GM23248 (cell line): ENCODE measurements around the gene NEMP2. TPM values are rescaled to one million over a fixed set of nuclear protein-coding genes. Genes with fewer than 3 reads are reported as not detected.

Experiments
- DNase-seq: peaks from one replicate; pipeline ENCODE4 v3.0.0-alpha.2; 2015
- H2AFZ ChIP-seq: fragments of 200-600 bp; sonication (generic); 2 replicates; pipeline ENCODE4 v1.6.1; 2016; ENCODE audit warnings: antibody characterized with exemption
- H3F3A ChIP-seq: fragments of 200-600 bp; sonication (generic); 2 replicates; pipeline ENCODE4 v1.6.1; 2016; ENCODE audit warnings: mild to moderate bottlenecking, antibody characterized with exemption, mixed run types; ENCODE audit not compliant: insufficient read depth
- H3K27ac ChIP-seq: fragments of 200-600 bp; sonication (generic); 2 replicates; pipeline ENCODE4 v1.5.1; 2016; ENCODE audit warnings: mild to moderate bottlenecking
- H3K27me3 ChIP-seq: fragments of 200-600 bp; sonication (generic); replicated peaks from 2 replicates; pipeline ENCODE4 v1.6.1; 2016; ENCODE audit warnings: mild to moderate bottlenecking; ENCODE audit not compliant: insufficient read depth
- H3K36me3 ChIP-seq: fragments of 200-600 bp; sonication (generic); 2 replicates; pipeline ENCODE4 v1.6.1; 2016; ENCODE audit warnings: low read depth, mild to moderate bottlenecking
- H3K4me1 ChIP-seq: fragments of 200-600 bp; sonication (generic); 2 replicates; pipeline ENCODE4 v1.6.1; 2016; ENCODE audit warnings: mild to moderate bottlenecking; ENCODE audit not compliant: insufficient read depth
- H3K4me2 ChIP-seq: fragments of 200-600 bp; sonication (generic); one replicate; pipeline ENCODE4 v1.6.1; 2016; ENCODE audit warnings: mild to moderate bottlenecking; ENCODE audit not compliant: unreplicated experiment
- H3K4me3 ChIP-seq: fragments of 200-600 bp; sonication (generic); 2 replicates; pipeline ENCODE4 v1.5.1; 2016; ENCODE audit warnings: mild to moderate bottlenecking
- H3K79me2 ChIP-seq: fragments of 200-600 bp; sonication (generic); 2 replicates; pipeline ENCODE4 v1.6.1; 2016; ENCODE audit warnings: mild to moderate bottlenecking; ENCODE audit not compliant: insufficient read depth
- H3K9ac ChIP-seq: fragments of 200-600 bp; sonication (generic); 2 replicates; pipeline ENCODE4 v1.6.1; 2016; ENCODE audit warnings: mild to moderate bottlenecking
- H3K9me2 ChIP-seq: fragments of 200-600 bp; sonication (generic); 2 replicates; pipeline ENCODE4 v1.6.1; 2016; ENCODE audit warnings: mixed run types, mild to moderate bottlenecking, moderate library complexity; ENCODE audit not compliant: insufficient read depth
- H3K9me3 ChIP-seq: fragments of 200-600 bp; sonication (generic); one replicate; pipeline ENCODE4 v1.6.1; 2017; ENCODE audit warnings: low read depth
- H4K20me1 ChIP-seq: fragments of 200-600 bp; sonication (generic); 2 replicates; pipeline ENCODE4 v1.6.0; 2016; ENCODE audit not compliant: insufficient read depth
- EZH2 ChIP-seq: fragments of 200-600 bp; sonication (generic); IDR thresholded peaks from 2 replicates; pipeline ENCODE4 v1.6.1; 2018; ENCODE audit warnings: antibody characterized with exemption, mild to moderate bottlenecking; ENCODE audit not compliant: insufficient read depth, poor library complexity, severe bottlenecking
- EZH2phosphoT487 ChIP-seq: fragments of 200-600 bp; sonication (generic); IDR thresholded peaks from 2 replicates; pipeline ENCODE4 v1.6.1; 2018; ENCODE audit warnings: antibody characterized with exemption, moderate library complexity, mild to moderate bottlenecking, low read depth; ENCODE audit not compliant: insufficient read depth
- WGBS, 2 experiments: methylation state at CpG; one replicate each; pipeline ENCODE4 v1.1.6; 2015 to 2017; ENCODE audit warnings: low lambda C conversion rate in 2 of 2, low coverage in 1 of 2; ENCODE audit errors: missing lambda C conversion rate in 2 of 2; 5-methylcytosine and 5-hydroxymethylcytosine counted together
- in situ Hi-C: fragments of 300-500 bp; cut with MboI; formaldehyde crosslinking; loops from 2 replicates; pipeline ENCODE4 v1.15.0; 2020
- polyA plus RNA-seq: library from polyadenylated mRNA; unstranded; fragments of >200 nt; fragmentation: Nextera tagmentation; extraction: Ambion mirVana; gene quantifications from 2 replicates; pipeline ENCODE4 v1.2.1, GENCODE V29; 2016
- total RNA-seq: library from RNA; depleted of rRNA; stranded (reverse); fragments of >200 nt; shearing (Covaris generic); gene quantifications from 2 replicates; pipeline ENCODE4 v1.2.3, GENCODE V29; 2014

NEMP2 gene
- total and polyA plus RNA-seq, 2 experiments from 2014 or later = 2.7 to 3.8 TPM

DNA sequence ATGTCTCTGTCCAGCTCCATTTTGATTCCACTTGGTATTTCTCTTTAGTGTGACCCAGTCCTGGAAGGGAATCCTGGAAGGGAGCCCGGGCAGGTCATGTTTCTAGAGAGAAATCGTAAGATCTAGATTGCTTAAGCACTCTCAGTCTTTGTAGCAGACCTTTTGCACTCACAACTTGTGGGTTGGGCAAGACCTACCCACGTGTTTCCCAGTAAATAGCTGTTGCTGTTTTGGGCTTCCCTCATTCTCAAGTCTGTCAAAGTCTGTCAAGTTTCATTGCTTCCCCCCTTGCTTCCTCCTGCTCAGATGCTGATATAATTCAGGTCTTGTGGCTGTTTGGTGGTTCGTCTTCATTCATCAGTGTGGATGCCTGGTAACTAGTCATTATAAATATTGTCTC lies 17.4 kb upstream of the NEMP2 start:
- H4K20me1 ChIP-seq = no peaks in the 10 kb centered on the region
- no peaks in the 10 kb centered on the region for H3K79me2 ChIP-seq
- in situ Hi-C loops = no loop called here
- no peak overlapping the region for H2AFZ ChIP-seq
- H3K9me2 ChIP-seq = no peaks in the 10 kb centered on the region
- H3K9me3 ChIP-seq = no peaks in the 10 kb centered on the region
- no peak for DNase-seq
- no peak overlapping the region for H3K9ac ChIP-seq
- no peak overlapping the region for H3K4me3 ChIP-seq
- no peak overlapping the region for H3K4me2 ChIP-seq
- no peaks in the 10 kb centered on the region for H3K4me1 ChIP-seq
- TF ChIP-seq EZH2phosphoT487 = no peak
- TF ChIP-seq EZH2 = no peak
- no peaks in the 10 kb centered on the region for H3K36me3 ChIP-seq
- no peaks in the 10 kb centered on the region for H3K27me3 ChIP-seq
- H3K27ac ChIP-seq = no peak overlapping the region
- 78 to 89% methylated on average over 4 of the region's 4 CpGs for WGBS, 2 experiments
- H3F3A ChIP-seq = no peaks in the 10 kb centered on the region

GRCh38 chr2:190550137-190550536 lies 15.6 kb upstream of the NEMP2 start:
- H3K4me1 ChIP-seq = no peaks in the 10 kb centered on the region
- H3K4me3 ChIP-seq = no peak overlapping the region
- DNase-seq = no peak
- no peak overlapping the region for H2AFZ ChIP-seq
- H3F3A ChIP-seq = no peaks in the 10 kb centered on the region
- in situ Hi-C loops = no loop called here
- H4K20me1 ChIP-seq = no peaks in the 10 kb centered on the region
- no peaks in the 10 kb centered on the region for H3K9me2 ChIP-seq
- H3K27me3 ChIP-seq = no peaks in the 10 kb centered on the region
- TF ChIP-seq EZH2 (no peak), EZH2phosphoT487 (no peak)
- H3K9ac ChIP-seq = no peak overlapping the region
- H3K79me2 ChIP-seq = no peaks in the 10 kb centered on the region
- WGBS, 2 experiments = 92 to 97% methylated on average over 3 of the region's 3 CpGs
- H3K36me3 ChIP-seq = no peaks in the 10 kb centered on the region
- no peak overlapping the region for H3K27ac ChIP-seq
- H3K9me3 ChIP-seq = no peaks in the 10 kb centered on the region
- no peak overlapping the region for H3K4me2 ChIP-seq

GRCh38 chr2:190547886-190548285 lies 13.4 kb upstream of the NEMP2 start:
- Histone ChIP-seq H3K9me3 (no peaks in the 10 kb centered on the region), H3K4me2 (no peak overlapping the region), H3F3A (no peaks in the 10 kb centered on the region), H3K79me2 (no peaks in the 10 kb centered on the region), H2AFZ (no peak overlapping the region), H3K9me2 (no peaks in the 10 kb centered on the region), H3K4me1 (no peaks in the 10 kb centered on the region), H3K36me3 (no peaks in the 10 kb centered on the region), H4K20me1 (no peaks in the 10 kb centered on the region), H3K27me3 (no peaks in the 10 kb centered on the region), H3K4me3 (no peak overlapping the region), H3K27ac (no peak overlapping the region), H3K9ac (no peak overlapping the region)
- in situ Hi-C loops = no loop called here
- TF ChIP-seq EZH2 = no peak
- no peak for TF ChIP-seq EZH2phosphoT487
- no peak for DNase-seq

GRCh38 chr2:190546734-190547133 lies 12.2 kb upstream of the NEMP2 start:
- Histone ChIP-seq H3K27ac (no peak overlapping the region), H2AFZ (no peak overlapping the region), H3K4me1 (no peaks in the 10 kb centered on the region), H3K27me3 (no peaks in the 10 kb centered on the region), H3K79me2 (no peaks in the 10 kb centered on the region), H3K9me3 (no peaks in the 10 kb centered on the region), H3K9me2 (no peaks in the 10 kb centered on the region), H4K20me1 (no peaks in the 10 kb centered on the region), H3K36me3 (no peaks in the 10 kb centered on the region), H3K9ac (no peak overlapping the region), H3K4me3 (no peak overlapping the region), H3F3A (no peaks in the 10 kb centered on the region), H3K4me2 (no peak overlapping the region)
- TF ChIP-seq EZH2 = no peak
- no peak for TF ChIP-seq EZH2phosphoT487
- 95 to 96% methylated on average over 3 of the region's 3 CpGs for WGBS, 2 experiments
- in situ Hi-C loops = no loop called here
- DNase-seq = no peak
